DND-41 (cell line): ENCODE results near the gene VAV3.
"Not testable (repeated sequence)": the region's sequence is repeated elsewhere in the genome, so short reads cannot be mapped to it uniquely, and the experiment has no call there.

Experiments used
- ATAC-seq: fragments of 200-7000 bp; cut with Tn5 transposase; 3 replicates; pipeline ENCODE4 v1.9.1; 2021; ENCODE audit warnings: low read depth; ENCODE audit not compliant: insufficient read depth
- DNase-seq: peaks from one replicate; pipeline ENCODE4 v3.0.0-alpha.2; 2020
- H2AFZ ChIP-seq: 2 replicates; pipeline ENCODE4 v1.6.0; 2012; ENCODE audit warnings: low read depth, low read length
- H3K27ac ChIP-seq: 2 replicates; pipeline ENCODE4 v1.5.1; 2012; ENCODE audit warnings: low read length, inconsistent platforms
- H3K27me3 ChIP-seq: fragments of 200-600 bp; sonication (generic); 2 replicates; pipeline ENCODE4 v1.6.0; 2012; ENCODE audit warnings: low read length, mild to moderate bottlenecking, inconsistent platforms; ENCODE audit not compliant: insufficient read depth, poor library complexity
- H3K36me3 ChIP-seq: 2 replicates; pipeline ENCODE4 v1.5.1; 2012; ENCODE audit warnings: low read length, inconsistent platforms; ENCODE audit not compliant: insufficient read depth
- H3K4me1 ChIP-seq: 2 replicates; pipeline ENCODE4 v1.5.1; 2012; ENCODE audit warnings: mild to moderate bottlenecking, low read length; ENCODE audit not compliant: insufficient read depth
- H3K4me2 ChIP-seq: 2 replicates; pipeline ENCODE4 v1.6.0; 2012; ENCODE audit warnings: mild to moderate bottlenecking, moderate library complexity, low read length, inconsistent platforms; ENCODE audit not compliant: insufficient read depth
- H3K4me3 ChIP-seq, 2 experiments: fragments of 200-600 bp in 1 of 2; shearing (Covaris generic) in 1 of 2; 2 replicates each; pipeline ENCODE4 v1.5.1; 2012 to 2016; ENCODE audit warnings: inconsistent platforms in 2 of 2, low read length in 2 of 2, mild to moderate bottlenecking in 2 of 2, low read depth in 1 of 2, moderate library complexity in 1 of 2
- H3K79me2 ChIP-seq: 2 replicates; pipeline ENCODE4 v1.6.0; 2012; ENCODE audit warnings: low read length, inconsistent platforms; ENCODE audit not compliant: insufficient read depth
- H3K9ac ChIP-seq: 2 replicates; pipeline ENCODE4 v1.6.0; 2012; ENCODE audit warnings: low read depth, mild to moderate bottlenecking, inconsistent platforms, low read length, moderate library complexity
- H3K9me3 ChIP-seq: 2 replicates; pipeline ENCODE4 v1.5.1; 2012; ENCODE audit warnings: low read length, moderate library complexity, mild to moderate bottlenecking, inconsistent platforms; ENCODE audit not compliant: insufficient read depth, severe bottlenecking
- H4K20me1 ChIP-seq: 2 replicates; pipeline ENCODE4 v1.6.0; 2012; ENCODE audit warnings: low read length; ENCODE audit not compliant: insufficient read depth
- CTCF ChIP-seq: IDR thresholded peaks from 2 replicates; pipeline ENCODE4 v1.5.1; 2012; ENCODE audit warnings: borderline replicate concordance, low read length, moderate library complexity, mild to moderate bottlenecking; ENCODE audit not compliant: poor library complexity, severe bottlenecking; ENCODE audit errors: extremely low read depth
- EZH2 ChIP-seq: IDR thresholded peaks from 3 replicates; pipeline ENCODE4 v1.6.1; 2012; ENCODE audit warnings: borderline replicate concordance, low read depth, mild to moderate bottlenecking, moderate library complexity, low read length, inconsistent platforms; ENCODE audit not compliant: severe bottlenecking

Gene VAV3

GRCh38 chr1:107726860-107727259 is 238.1 kb downstream of the VAV3 start:
- no peak overlapping the region for H3K27ac ChIP-seq
- DNase-seq = no peak
- no peaks in the 10 kb centered on the region for H4K20me1 ChIP-seq
- no peak overlapping the region for H3K9ac ChIP-seq
- TF ChIP-seq CTCF (no peak), EZH2 (no peak)
- no peak overlapping the region for H2AFZ ChIP-seq
- no peak overlapping the region for H3K4me3 ChIP-seq
- H3K79me2 ChIP-seq = no peaks in the 10 kb centered on the region
- no peaks in the 10 kb centered on the region for H3K27me3 ChIP-seq
- ATAC-seq = no peak
- no peak overlapping the region for H3K4me2 ChIP-seq
- no peaks in the 10 kb centered on the region for H3K9me3 ChIP-seq
- H3K36me3 ChIP-seq = peaks cover 15% of the 10 kb centered on the region
- no peaks in the 10 kb centered on the region for H3K4me1 ChIP-seq

GRCh38 chr1:107724648-107725047 is 240.3 kb downstream of the VAV3 start:
- Histone ChIP-seq H3K4me2 (no peak overlapping the region), H4K20me1 (no peaks in the 10 kb centered on the region), H3K36me3 (peaks cover 24% of the 10 kb centered on the region), H3K27me3 (no peaks in the 10 kb centered on the region), H3K4me3 (no peak overlapping the region), H2AFZ (no peak overlapping the region), H3K27ac (no peak overlapping the region), H3K9ac (no peak overlapping the region), H3K9me3 (no peaks in the 10 kb centered on the region), H3K79me2 (no peaks in the 10 kb centered on the region), H3K4me1 (no peaks in the 10 kb centered on the region)
- no peak for ATAC-seq
- TF ChIP-seq CTCF = no peak
- TF ChIP-seq EZH2 = no peak
- DNase-seq = no peak

- H3K36me3 ChIP-seq = peaks cover 15% of the 10 kb centered on the region
Measured at GRCh38 chr1:107720210-107720609, 244.8 kb downstream of the VAV3 start.

GRCh38 chr1:107710005-107710404 is 255.0 kb downstream of the VAV3 start:
- Histone ChIP-seq H3K9ac (no peak overlapping the region), H3K9me3 (no peaks in the 10 kb centered on the region), H2AFZ (no peak overlapping the region), H3K79me2 (no peaks in the 10 kb centered on the region), H3K4me3 (no peak overlapping the region), H3K27me3 (no peaks in the 10 kb centered on the region), H3K27ac (no peak overlapping the region), H3K4me1 (no peaks in the 10 kb centered on the region), H3K36me3 (peaks cover 3% of the 10 kb centered on the region; the same call in 1 of the 2 replicates), H4K20me1 (no peaks in the 10 kb centered on the region), H3K4me2 (no peak overlapping the region)
- DNase-seq = no peak
- no peak for TF ChIP-seq CTCF
- TF ChIP-seq EZH2 = no peak
- ATAC-seq = no peak

More at GRCh38 chr1:107720210-107720609, 244.8 kb downstream of the VAV3 start:
- H4K20me1 ChIP-seq, ATAC-seq, H3K79me2 ChIP-seq, H3K4me1 ChIP-seq, H3K9ac ChIP-seq, H2AFZ ChIP-seq, DNase-seq, H3K27ac ChIP-seq, H3K4me2 ChIP-seq, H3K4me3 ChIP-seq, H3K9me3 ChIP-seq, H3K27me3 ChIP-seq: not testable (repeated sequence)
